CD4-positive, alpha-beta T cell treated with Interleukin-17A for 4 hours (primary cell): ENCODE results near the gene KLK3.

ENCODE experiments used
- DNase-seq: peaks from one replicate; pipeline ENCODE4 v3.0.0-alpha.2; 2020; ENCODE audit warnings: mixed read lengths

Gene KLK3

GRCh38 chr19:50908336-50908735 lies 53.6 kb downstream of the KLK3 start:
- no peak for DNase-seq

GRCh38 chr19:50909240-50910070 lies 54.7 kb downstream of the KLK3 start:
- DNase-seq = peak; percentile 13
